ENCODE results near the gene IMPDH1.

Gene IMPDH1

DNA sequence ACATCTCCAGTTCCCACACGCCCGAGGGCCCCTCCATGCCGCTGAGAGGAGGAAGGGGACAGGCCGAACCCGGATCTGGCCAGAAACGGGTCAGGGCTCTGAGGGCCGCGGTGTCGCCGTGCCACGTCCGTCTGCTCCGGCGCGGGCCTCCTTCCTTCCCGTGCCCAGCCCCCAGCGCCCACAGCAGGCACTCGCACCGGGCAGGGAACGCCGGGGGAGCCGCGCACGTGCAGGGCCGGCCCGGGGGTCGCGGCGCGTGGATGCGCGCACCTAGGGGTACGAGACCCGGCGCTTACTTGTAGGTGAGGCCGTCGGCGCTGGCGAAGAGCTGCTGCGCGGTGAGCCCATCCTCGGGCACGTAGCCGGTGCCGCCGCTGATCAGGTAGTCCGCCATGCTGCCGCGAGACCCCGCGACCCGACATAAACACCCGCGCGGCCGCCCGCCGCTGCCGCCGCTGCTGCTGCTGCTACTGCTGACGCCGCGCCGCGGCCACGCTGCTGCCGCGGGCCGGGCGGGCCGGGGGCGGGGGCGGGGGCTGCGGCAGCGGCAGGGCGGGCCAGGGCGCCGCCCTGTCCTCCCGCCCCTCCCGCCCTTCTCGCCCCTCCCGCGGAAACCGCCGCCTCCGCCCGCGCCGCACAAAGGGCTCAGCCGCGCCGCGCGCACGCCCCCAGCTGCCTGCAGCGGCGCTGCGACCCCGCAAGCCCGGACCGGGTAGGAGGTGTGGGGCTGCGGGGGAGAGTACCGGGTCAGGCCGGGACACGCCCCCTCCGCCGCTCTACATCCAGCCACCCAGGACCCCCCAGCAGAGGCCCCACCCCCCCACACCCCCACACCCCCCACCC is 4.1 kb downstream of the IMPDH1 start:
- ATAC-seq (peak; percentile 3), DNase-seq (peak; percentile 69)

DNA sequence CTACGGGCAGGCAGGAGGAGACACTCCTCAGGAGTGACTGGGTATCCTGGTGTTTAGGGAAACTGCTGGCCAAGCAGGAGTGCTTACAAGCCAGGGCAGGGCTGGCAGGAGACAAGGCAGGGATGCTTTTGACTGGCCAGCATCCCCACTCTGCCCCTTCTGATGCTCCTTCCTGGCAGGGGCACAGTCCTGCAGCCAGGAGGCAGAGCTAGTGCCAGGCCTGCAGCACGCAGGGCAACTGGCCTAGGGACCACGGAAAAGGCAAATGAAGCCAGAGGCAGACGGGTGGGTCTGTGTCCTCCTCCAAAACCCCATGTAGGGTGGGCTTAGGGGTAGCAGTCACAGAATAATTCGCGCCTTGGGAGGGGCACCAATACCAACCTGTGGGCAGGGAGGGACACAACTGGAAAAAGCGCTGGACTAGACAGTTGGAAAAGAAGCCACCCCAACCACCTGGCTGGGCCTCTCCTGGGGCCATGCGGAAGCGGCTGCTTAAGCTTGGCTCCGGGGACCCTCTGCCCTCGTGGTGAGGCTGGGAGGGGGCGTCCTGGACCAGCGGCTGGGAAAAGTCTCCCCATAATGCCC is 4.8 kb downstream of the IMPDH1 start:
- DNase-seq = peak; percentile 24
- ATAC-seq = no peak

DNA sequence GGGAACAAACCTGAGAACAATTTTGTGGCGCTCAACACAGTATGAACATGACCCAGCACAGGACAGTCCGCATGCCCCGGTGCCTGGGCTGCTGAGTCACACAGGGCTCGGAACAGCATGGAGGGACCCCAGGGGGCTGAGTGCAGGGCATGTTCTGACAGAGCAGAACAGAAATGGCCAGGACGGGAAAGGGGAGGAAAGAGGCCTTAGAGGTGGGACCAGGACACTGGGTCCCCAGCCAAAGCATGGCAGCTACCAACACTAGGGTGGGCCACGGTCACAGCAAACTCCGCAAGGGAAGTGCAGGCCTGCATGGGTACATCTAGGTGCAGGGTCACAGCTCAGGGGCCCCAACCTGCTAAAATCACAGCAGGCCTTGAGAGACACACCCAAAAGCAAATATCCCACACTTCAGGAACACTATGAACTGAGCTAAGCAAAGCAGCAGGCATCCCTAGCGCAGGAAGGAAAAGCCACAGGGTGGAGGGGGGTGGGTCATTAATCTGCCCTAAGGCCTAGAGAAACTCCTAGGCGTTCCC is 5.6 kb downstream of the IMPDH1 start:
- DNase-seq = no peak
- ATAC-seq = no peak

DNA sequence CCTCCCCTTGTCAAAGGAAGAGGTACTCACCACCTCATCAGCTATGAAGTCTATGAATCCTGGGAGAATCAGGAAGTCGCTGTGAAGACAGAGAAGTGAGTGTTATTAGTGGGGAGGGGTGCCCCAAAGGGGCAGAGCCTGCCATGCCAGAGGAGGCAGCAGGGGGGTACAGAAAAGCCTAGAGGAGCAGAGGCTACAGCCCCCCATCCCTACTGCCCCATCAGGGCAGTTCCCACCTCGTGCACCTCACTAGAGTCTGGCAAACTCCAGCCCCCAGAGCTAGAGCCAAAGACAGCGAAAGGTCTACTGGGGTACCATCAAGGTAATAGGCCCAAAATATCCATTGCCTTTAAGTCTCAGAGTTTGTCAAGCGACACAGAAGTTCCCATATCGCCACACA is 6.1 kb downstream of the IMPDH1 start:
- no peak for ATAC-seq
- DNase-seq = no peak

DNA sequence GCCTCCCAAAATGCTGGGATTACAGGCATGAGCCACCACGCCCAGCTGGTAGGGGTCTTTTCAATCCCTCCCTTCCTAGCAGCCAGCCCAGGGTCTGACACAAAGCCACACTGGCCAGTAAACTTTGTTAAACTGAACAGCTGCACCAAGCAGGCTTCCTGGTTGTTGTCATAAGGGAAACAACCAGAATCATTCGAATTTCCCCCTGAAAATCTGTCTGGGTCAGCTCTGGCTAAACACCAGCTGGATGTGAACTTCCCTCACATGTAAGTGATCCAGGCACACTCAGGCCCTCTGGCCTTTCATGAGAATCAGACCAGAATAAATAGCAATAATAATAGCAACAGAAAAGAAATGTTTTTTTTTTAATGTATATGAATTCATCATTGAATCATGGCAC is 7.4 kb downstream of the IMPDH1 start:
- ATAC-seq (no peak), DNase-seq (no peak)

DNA sequence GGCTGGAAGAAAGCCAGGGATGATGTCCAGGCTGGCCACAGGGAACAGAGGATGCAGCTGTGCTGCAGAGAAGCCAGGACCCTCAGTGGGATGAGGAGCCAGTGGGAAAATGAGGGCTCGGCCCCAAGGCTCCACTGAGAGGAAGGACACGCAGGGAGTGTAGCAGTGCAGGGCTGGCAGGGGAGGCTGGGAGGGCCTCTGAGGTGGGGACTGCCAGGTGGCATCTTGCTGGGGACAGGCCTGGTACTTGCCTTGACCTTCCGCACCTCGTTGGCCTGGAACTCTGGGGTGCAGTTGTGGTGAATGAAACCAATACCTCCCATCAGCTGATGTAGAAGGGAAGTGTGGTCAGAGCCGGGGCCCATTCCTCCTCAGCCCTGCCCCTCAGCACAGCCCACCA is 9.2 kb downstream of the IMPDH1 start:
- no peak for ATAC-seq

DNA sequence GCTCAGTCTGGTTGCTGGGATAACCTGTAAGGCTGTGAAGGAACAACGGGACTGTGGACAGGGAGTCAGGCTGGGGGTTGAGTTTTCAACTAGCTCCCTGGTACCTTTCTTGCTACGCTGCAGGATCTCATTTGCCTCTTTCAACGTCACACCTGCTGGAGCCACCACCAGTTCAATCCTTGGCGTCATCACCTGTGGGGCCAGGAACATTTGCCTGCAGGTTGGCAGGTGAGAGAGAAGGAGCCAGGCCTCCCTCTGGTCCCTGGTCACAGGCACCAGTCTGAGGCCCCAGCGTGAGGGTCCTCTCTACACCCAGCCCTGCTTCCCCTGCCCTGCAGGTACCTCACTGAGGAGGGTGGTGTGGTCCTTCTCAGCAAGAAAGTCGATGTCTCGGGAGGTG is 9.8 kb downstream of the IMPDH1 start:
- no peak for ATAC-seq

More for the DNA sequence above, 9.2 kb downstream of the IMPDH1 start:
- DNase-seq = no peak

DNA sequence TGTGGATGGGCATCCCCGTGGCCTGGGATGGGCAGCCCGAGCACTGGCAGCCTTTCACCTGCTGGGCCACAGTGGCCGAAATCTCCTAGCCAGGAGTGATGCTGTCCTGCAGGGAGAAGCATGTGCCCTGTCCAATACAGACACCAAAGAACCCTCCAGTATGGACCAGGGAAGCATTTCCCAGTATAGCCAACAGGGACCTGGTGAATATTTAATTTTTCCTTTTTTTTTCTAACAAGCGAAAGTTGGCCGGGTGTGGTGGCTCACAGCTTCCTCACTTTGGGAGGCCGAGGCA is 11.0 kb downstream of the IMPDH1 start:
- DNase-seq = no peak
- no peak for ATAC-seq

More for the DNA sequence above, 9.8 kb downstream of the IMPDH1 start:
- DNase-seq = no peak

DNA sequence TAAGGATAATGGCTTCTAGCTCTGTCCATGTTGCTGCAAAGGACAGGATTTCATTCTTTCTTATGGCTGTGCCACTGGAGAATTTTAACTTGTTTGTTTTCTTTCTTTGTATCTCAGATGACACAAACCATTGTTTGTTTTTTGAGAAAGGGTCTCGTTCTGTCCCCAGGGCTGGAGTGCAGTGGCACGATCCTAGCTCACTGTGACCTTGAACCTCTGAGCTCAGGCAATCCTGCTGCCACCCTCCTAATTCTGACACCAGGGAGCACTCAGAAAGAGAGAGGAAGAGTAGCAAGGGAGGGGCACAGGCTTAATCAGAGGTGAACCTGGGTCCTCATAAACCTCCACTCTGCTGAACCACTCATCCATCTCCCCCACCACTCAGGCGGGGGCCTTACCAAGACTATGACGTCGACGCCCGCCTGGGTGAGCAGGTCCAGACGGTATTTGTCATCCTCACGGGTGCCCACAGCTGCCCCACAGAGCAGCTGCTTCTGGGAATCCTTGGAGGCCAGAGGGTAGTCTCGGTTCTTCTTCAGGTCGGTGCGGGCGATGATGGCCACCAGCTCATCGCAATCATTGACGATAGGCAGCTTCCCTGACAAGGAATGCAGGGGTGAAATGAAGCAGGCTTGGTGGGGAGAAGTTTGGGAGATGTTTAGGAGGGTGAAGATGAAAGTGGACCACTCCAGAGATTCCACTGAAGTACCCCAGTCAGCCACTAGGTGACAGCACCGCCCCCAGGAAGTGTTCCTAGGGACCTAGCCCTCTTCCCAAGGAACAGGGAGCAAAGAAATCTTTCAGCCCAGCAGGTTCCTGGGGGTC is 11.6 kb downstream of the IMPDH1 start:
- DNase-seq (peak; percentile 67), ATAC-seq (no peak)

DNA sequence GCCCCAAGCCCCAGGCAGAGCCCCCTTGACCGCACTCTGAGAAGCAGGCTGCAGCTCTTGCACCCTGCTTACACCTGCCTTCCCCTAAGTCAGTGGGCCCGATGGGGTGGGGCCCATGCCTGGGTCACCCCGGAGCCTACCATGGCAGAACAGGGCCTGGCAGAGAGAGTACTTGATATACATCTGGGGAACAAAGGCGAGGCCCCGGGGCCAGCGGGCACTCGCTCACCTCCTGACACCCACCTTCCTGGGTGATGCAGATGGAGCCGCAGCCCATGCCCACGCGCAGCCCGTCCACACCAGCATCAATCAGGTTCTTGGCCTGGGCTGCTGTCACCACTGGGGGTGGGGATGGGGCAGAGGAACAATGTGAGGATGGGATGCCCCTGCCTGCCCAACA is 13.4 kb downstream of the IMPDH1 start:
- ATAC-seq (no peak), DNase-seq (no peak)

DNA sequence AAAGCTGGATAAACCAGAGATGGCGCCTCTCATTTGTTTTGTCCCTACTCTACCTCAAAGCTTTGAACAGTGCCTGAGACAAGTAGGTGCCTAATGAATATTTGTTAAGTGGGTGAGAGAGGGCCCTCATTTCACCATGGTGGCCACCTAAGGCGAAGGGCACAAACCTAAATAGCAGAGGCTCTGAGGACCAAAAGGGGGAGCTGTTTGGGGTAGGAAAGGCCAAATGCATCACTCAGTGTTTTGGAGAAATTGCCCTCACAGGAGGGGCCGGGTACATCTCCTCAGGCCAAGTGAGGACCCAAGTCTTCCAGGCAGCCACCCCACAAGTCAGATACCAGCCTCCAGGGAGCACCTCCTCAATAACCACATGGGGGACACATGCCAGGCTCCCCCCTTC is 14.0 kb downstream of the IMPDH1 start:
- ATAC-seq (no peak), DNase-seq (no peak)

DNA sequence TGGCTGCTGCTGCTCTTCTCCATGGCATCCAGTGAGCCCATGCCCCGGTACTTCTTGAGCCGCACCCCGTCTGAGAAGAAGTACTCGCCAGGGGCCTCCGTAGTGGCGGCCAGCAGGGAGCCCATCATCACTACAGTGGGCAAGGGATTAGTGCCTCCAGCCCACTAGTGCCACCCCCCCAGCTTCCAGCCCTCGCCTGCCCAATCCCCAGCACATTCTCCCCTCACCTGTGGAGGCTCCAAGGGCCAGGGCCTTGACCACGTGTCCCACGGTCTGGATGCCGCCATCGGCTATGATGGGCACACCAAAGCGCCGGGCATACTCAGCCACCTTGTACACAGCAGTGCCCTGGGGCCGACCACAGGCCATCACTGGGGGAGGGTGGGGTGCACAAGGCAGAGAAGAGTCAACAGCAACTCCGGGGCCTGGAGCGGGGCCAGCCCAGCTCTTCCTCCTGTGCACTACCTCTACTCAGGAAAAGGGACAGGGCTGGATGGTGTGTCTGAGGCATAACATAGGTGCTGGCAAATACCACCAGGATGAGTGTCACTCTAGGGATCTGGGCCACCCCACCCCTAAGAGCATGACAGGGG is 14.8 kb downstream of the IMPDH1 start:
- no peak for ATAC-seq
- no peak for DNase-seq

DNA sequence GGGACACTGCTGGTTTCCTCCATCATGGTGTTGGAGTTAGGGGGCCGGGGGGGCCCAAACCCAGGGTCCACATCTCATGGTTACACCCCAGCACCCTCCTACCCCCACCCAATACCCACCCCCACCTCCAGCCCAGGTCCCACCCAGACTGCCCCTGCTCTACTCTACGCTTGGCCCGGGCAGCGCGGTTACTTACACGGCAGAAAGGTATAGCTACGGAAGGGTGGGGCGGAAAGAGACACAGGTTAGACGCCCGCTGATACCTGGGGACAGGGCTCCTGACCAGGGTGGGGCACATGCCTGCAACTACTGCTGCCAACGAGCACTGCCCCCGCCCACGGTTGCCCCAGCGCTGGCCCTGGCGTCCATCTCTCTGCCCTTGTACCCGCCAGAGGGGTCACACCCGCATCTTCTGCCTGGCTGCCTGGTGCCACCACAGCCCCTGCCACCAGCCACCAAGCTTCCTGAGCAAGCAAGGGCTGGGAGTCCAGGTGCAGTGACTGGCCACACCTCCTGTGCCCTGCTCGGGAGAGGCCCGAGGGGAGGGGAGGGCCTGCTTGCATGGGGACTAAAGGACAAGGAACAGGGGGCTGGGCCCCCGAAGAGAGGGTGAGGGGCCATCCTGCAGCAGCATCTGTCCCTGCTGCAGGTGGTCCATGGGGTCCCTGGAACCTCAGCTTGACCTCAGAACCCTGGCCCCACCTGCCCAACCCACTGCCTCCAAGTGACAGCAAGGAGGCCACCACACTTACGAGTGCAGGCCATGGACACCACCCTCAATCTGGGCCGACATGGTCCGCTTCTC is 16.1 kb downstream of the IMPDH1 start:
- ATAC-seq (no peak), DNase-seq (no peak)

DNA sequence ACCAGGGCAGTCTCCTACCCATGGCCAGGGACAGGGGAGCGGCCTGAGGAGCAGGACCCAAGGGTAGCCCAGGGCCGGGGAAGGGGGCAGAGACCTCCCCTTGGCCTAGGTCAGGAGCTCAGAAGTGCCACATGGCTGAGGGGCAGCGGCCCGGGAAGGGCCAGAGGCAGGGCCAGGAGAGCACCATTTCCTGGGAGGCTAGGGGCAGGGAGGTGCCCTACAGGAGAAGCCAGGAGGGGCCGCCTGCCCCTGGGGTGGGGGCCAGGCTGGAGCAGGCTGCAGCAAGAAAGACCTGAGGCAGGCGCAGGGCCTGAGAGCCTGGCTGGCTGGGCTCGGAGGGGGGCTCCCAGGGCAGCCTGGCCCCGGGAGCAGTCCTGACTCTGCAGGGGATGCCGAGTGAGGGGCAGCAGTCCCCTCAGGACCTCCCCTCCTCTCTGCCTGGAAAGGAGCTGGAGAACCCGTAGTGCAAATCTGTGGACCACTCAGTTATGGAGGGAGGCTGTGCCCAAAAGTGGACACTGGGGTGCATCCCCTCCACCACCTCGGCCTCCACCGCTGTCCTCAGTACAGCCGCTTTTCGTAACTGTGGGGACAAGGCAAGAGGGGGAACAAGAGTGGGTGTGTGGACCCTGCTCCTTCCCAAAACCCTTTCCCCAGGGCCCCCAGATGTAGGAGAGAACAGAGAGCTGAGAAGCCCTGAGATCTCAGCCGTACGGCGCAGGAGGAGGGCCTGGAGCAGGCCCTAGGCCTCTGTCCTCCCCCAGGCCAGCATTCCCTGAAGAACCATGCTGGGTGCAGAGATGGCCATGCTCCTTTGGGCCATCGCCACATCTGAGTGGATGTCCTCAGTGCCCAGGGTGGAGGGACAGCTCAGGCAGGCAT is 17.1 kb downstream of the IMPDH1 start:
- no peak for ATAC-seq
- DNase-seq = no peak

DNA sequence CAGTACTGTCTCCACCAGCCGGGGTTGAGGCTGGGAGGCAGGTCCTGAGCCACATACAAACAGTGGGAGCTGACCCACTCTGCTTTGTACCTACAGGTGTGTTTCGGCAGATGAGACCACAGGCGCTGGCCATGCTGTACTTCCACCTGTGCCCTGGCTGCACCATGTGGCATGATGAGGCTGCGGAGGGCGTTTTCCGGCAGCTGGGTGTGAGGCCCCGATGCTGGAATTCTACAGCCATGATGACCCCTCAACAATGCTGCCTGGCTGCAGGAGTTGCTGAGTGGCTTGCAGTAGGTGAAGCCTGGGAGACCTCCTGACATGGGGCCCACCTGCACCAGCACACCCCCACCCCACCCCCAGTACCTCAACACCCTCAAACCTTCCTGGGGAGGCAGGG is 18.0 kb downstream of the IMPDH1 start:
- DNase-seq = no peak
- ATAC-seq = no peak

DNA sequence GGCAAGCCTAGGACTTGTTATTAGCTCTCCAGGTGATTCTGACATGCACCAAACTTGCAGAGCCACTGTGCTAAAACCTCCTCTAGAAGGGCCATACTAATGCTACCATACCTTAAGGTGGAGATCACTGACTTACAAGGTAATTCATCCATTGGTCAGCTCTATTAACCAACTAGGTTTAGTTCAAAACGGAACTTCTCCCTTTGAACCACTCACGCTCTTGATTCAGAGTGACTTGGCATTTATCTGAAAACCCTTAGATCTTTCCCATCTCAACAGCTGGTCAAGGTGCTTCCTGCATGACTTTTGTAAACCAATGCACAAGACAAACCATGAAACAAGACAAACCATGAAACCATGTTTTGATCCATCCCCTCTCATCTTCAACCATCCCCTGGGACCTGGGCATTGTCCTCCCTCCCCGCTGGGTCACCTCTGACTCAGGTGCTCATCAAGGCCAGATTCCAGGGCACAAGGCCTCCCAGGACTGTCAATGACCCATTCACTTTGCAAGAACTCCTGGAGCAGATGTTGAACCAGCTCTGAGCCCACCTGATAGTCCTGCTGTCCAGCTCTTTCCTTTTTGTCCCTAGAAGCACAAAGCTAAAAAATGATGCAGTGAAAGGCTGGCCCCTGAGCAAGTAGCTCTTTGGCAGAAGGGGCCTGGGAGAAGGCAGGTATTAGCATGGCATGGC is 18.8 kb downstream of the IMPDH1 start:
- no peak for DNase-seq
- no peak for ATAC-seq

DNA sequence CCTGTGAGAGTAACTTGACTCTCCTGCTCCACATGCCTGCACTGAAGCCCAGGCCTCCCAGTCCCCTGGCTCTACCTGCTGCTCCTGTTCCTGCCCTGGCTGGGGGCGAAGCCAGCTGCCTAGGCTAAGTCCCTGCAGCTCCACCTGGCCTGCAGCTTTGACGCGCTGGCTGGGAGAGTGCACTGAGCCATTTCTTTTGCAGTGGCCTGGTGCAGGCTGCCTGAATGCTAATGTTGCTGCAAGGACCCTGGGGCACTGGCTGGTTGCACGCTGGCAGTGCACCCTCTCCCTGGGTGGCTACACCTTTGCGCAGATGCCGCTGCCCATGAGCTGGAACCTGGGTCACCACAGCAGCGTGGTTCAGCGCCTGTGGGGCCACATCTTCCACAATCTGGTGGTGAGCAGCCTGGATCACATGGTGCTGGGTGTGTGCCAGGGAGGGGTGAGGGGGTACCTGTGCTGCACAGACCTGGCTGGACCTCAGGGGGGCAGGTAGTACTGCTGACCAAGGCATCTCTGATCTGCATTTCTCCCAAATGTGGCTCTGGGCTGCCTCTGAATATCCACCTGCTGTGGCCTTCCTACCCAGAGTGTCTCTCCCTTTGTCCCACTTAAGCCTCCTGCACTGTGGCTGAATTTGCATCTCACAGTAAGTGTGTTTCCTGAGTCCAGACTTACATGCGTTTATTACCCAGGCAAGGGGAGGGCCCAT is 20.0 kb downstream of the IMPDH1 start:
- DNase-seq (no peak), ATAC-seq (no peak)

DNA sequence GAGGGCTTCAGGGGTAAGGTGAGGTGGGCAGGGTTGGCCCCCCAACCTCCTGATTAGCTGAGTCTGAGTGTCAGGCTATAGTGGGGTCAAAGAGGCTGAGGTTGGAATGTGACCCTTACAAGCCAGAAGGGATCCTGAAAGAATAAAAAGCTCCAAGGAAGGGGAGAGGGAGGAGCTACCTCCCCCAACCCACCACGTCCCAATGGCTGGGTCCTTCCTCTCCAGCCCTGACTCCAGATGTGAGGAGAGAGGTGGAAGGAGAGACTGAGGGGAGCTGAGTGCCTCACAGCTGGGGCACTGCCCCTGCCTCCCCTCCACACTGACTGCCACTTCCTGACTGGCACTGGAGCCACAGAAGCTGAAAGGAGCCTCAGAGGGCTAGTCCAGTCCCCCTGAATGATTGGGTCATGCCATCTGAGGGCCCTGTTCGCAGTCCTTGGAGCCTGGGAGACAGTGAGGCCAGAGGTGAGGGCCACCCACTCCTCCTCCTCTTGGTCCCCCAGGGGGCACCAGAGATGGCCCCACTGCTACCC is 20.6 kb downstream of the IMPDH1 start:
- ATAC-seq = no peak
- DNase-seq = no peak

DNA sequence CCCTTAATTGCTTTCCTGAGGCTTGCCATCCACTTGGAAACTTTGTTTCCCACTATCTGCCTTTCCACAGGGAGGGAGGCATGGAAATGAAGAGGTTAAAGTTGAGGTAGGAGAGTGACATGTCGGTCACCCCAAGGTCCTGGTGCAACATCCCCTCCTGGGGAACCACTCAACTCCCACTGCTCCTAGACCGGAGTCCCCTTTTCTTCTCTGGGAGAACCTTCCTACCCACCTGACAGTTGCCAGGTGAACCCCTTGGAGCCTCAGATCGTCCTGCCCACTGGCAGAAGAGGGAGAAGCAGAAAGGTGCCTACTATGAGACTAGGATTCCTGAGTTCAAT is 21.7 kb downstream of the IMPDH1 start:
- no peak for DNase-seq
- ATAC-seq = no peak
